Measurements from ENCODE around the gene DHRS12. TPM values are rescaled to one million over a fixed set of nuclear protein-coding genes. Genes with fewer than 3 reads are reported as not detected.
A peak's percentile ranks its signal among the peaks of the same experiment; 100 is the strongest.

DHRS12 gene
- total RNA-seq, 1 donor from 2014 or later: 7.3 TPM

DNA sequence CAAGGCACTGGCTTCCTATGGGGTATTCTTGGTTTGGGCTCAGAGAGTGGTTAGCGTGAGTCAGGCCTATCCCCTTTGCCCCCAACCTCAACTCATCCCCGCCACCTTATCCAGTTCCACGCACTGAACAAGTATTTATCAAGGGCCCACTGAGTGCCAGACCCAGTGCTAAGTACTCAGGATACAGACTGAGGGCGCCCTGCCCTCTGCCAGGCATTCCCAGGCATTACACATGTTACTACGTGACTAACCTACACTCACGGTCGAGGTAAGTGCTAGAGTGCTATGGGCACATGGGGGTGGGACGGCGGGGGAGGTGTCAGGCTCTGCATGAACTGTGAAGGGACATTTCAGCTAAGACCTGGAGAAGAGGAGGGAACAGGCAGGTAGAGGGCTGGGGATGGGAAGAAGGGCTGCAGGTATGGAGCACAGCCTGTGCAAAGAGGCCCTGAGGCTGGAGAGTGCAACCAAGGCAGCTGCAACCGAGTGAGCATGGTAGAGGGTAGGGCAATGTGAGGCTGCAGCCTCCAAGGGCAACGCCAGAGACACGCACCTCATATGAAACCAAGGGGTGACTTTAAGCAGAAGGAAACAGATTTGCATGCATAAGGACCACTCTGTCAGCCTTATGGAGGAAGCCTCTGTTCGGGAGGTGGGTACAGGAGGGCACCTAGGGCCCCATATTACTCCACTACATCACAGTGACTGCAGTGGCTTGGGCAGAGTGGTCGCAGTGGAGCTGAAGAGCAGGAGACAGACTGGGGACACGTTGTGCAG, 22.5 kb downstream of the DHRS12 start:
- ATAC-seq: peak; percentile 83

DNA sequence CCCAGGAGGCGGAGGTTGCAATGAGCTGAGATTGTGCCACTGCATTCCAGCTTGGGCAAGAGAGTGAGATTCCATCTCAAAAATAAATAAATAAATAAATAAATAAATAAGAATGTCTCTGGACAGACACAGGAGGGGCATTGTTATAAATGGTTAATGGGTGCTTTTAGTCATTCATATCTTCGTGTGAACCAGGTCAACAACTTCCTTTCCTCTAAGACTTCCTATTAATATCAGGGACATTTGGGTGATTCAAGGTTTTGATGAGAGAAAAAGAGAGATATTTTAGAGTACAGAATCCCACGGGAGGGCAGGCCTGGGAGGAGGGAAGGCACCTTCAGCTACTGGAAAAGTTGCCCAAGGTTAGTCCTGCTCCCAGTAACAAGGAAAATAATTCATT, 23.9 kb downstream of the DHRS12 start:
- no peak for ATAC-seq

DNA sequence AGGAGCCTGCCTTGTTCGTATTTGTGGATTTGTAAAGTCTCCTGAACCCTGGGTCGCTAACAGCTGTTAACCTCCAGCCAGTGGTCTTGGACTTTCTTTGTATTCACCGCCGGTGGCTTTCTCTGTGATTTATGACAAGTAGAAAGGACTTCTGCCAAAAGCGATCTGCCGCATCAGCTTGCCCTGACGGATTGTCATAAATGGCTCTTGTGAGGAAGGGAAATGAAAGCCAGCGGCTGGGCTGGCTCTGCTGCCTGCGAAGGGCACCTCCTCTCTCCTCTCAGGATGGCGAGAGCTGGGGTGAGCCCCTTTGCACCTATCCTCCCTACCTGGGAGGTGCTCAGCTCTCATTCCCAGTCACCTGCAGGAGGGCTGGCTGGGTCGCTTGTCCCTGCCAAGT, 25.6 kb downstream of the DHRS12 start:
- ATAC-seq: no peak

DNA sequence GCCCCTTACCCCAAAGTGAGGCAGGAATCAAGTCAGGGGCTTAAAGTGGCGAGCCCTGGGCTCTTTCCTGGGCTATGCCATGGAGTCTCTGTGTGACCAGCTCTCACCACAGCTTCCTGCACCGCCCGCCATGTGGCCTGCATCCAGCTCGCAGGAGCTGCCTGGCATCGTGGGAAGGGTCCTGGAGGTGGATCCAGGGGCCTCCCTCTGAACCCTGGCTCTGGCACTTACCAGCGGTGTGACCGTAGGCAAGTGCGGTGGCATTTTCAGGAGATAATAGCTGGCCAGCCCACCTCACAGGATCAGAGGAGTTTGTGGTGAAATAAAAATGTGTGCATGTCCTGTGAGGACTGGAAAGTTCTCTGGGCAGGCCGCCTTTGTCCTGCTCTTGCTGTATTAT, 26.0 kb downstream of the DHRS12 start:
- ATAC-seq: no peak

DNA sequence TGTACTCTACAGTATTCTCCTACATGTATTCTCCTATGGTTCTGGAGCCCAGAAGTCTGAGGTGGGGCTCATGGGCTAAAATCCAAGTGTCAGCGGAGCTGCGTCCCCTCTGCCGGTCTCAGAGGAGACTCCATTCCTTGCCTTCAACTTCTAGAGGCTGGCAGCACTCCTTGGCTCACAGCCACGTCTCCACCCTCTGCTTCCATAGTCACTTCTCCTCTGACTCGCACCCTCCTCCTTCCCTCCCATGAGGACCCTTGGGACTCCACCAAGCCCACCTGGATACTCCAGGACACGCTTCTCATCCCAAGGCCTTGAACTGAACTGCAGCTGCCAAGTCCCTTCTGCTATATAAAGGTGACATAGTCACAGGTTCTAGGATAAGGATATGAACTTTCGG, 27.8 kb downstream of the DHRS12 start:
- ATAC-seq: no peak

DNA sequence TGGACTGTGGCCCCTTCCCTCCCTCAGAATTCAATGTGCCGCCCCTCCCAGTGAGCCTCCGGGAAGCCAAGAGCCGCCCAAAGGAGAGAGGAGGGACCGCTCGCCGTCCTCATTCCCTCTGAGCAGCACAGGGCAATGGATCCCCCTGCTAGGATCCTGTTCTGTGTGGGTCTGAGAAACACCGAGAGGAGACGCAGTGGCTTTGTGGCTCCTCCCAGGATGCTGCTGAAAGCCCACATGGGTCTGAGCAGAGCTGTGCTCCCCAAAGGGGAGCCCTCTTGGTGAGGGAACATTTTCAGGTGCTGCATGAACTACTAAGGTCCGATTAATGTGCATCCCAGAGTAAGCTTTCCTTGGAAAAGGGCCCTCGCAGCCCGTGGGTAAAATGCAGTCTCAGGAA, 30.4 kb downstream of the DHRS12 start:
- no peak for ATAC-seq

DNA sequence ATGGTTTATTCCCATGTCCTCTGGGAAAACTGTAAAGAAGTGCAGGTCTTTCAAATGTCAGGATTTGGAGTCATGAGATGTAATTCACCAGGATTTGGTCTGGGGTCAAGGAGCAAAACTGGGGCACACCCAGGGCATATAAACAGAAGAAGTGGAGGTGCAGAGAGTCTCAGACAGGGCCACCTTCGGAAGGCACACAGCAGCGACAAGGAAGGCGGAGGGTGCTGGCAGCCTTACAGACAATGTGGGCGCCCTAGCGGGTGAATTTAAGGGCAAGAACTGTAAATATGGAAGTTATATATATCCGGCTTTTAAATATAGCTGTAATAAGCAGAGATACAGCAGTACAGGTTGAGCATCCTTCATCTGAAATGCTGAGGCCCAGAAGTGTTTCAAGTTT, 31.2 kb downstream of the DHRS12 start:
- ATAC-seq: no peak

DNA sequence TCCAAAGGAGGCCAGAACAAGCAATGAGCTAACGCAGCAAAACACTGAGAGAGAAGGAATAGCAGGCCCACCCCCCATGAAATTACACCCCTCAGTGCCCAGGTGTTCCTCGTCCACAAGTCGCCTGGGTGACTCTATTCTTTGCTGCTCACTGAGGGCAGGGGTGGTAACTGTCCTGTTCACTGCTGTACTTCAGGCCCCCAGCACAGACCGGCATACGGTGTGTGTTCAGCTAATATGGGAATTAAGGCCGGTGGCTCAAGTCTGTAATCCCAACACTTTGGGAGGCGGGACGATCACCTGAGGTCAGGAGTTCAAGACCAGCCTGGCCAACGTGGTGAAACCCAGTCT, 31.9 kb downstream of the DHRS12 start:
- ATAC-seq: peak; percentile 14

DNA sequence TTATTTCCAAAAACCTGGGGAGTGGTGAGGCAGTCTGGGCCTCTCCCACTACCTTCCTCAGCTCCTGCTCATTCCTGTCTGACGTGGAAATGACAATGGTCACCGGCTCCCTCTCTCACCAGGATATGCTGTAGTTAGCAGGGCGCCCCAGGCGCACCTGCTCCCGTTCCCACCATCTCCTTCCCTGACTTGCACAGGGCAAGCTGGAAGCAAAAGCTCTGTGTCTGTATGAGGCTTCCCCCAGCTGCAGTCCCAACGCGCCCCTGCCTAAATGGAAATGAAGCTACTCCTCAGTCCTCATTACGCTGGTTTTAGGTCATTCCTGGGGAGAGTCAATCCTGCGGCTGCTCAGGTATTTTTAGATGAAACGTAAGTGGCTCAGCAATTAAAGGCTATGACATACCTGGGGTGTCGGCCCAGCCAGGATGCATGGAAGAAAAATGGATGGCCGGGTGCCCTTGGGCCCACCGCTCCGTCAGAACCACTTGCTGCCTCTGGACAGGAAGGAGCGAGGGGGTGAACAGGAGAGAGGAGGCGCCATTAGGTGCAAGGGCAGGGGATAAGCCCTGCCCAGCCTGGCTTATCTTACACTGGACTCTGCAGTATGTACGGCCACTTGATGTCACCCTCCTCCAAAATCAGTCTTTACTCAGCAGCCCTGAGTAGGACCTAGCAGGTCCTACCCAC, 32.4 kb downstream of the DHRS12 start:
- ATAC-seq: peak; percentile 19

DNA sequence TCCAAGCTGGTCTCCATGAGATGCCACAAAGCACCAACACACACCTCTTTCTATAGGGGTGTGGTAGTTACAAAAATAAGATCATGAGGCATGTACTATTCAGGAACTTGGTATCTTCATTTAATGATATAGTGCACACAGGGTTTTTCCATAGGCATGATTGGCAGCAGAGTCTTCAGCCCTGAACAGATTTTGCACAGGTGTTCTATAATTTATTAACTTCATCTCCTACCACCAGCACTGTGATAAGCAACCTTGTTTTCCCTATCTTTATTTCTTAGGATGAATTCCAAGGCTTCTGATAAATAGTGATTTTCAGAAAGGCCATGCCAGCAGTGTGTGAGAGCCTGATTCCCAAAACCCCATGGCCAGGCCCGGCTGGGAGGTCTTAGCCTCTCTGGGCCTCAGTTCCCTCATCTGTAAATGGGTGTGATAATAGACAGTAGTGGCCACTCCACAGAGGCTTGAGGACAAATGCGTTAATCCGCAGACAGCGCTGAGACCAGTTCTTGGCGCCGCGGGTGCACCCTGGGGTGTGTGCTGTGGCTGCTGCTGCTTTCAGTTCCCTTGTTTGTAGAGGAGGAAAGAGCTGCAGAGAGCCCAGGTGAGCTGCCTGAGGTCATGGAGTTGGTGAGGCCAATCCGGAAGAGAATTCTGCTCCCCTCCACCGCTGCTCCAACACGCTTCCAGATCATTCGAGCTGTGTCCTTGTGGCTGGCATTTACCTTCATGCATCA, 33.1 kb downstream of the DHRS12 start:
- peak; percentile 34 for ATAC-seq

DNA sequence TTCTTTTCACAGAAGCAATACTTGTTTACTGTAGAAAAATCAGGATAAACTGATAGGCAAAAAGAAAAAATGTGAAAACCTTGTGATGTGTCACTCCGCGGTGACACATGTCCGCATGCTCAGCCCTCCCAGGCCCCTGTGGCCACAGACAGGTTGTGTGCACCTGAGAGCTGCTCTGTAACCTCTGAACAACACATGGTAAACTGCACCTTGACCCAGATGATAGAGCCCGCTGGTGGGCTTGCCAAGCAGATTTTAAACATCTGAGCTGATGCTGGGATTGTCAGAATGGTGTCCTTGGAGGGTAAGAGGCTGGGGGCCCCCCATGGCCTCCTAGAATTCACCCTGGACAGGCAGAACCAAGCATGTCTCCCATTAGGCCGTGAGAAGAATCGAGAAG, 33.8 kb downstream of the DHRS12 start:
- no peak for ATAC-seq

DNA sequence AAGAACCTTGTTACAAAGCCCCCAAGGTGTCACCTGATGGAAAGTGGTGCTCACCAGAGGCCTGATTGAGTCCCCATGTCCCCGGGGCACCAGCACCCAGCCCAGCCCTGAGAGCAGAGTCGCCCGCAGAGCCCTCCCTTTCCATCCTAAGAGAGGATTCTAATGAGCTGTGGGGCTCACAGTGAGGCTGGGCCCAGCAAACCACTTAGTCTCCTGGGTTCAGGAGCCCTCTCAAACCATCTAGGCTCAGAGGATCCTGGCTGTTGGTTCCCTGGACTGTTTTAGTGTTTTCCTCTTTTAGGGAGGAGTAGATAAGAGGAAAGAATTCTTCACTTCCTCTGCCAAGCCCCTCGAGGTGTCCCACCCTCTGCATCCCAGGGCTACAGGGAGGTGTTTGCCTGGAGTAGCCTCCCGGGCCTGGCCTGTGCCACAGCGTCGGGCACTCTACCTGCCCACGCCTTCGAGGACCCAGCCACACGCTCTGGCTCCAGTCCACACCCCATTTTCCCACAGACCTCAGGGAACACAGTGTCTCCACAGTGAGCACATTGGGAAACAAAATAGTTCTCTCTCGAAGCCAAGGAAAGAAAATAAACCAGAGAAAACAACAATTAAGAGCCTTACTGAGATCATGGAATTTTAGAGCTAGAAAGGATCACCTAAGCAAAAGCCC, 34.4 kb downstream of the DHRS12 start:
- ATAC-seq: peak; percentile 30

DNA sequence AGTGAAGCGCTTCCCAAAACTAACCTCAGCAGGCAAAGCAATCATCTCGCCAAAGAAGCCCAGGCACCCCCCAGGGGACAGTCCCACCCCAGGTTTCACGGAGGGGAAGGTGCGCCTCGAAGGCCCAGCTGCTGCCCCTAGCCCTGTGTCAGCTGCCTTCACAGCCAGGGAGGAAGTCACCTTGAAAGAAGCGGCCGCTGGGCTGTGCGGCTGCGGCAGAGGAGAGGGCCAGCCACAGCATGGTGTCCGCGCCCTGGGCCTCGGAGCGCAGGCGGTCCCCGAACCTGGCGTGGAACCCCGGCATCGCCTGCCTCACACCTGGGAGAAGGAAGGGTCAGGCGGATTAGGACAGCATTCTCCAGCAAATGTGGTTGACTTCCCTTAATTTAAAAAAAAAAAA, 35.0 kb downstream of the DHRS12 start:
- no peak for ATAC-seq

DNA sequence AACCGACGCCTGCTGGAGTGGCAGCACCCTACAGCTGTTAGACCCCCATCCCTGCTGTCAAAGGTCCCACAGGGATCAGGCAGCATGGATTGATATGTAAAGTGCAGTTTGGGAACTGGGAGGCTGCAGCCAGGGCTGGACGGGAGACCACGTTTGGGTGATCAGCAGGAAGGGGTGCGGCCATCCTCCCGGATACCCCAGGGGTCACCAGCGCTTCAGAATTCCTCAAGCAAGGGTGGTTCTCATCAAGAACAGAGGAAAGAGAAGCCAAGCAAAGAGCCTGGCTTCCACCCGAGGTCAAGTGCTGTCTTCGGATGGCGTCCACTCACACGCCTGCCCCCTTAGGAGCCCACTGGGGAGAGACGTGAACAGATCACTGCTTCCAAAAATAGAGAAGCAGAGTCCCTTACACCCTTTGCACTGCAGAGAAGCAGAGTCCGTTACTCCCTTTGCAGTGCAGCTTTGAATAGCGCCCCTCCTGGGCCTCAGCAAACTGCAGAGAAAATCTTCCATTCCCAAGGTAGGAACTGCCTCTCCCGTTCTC, 35.5 kb downstream of the DHRS12 start:
- ATAC-seq: no peak

DNA sequence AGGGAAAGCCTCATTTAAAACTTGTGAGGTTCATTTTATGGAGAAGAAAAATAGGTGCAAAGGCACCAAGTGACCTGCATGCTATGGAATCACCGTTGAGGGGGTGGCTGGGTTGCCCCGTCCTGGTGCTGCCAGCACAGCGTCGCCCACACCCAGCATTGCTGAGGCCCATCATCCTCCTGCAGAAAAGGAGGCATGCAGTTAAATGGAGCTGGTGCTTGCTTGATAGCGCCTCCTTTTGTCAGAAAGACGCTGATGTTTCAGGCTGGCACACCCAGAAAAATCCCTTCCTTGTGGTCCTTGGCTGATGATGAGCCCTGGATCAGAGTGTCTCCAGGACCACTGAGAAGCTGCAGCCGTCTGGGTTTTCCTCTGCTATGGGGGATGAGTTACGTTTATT, 36.9 kb downstream of the DHRS12 start:
- no peak for ATAC-seq

DNA sequence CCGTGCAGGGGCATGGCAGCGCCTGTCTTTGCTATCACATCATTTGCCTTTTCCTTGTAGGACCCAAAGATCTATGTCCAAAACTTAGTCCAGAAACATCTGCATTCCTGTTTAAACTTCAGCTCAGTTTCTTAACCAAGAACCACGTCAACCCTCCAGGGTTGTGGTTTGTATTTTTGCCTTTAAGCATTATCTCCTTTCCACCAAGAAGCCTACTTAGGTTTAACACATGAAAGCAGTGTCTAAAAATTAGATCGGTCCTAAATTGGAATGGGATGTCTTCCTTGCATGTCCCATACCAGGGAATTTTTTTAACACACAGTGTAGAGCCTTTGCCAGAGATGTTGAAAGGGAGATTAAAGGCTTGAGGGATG, 38.8 kb downstream of the DHRS12 start:
- no peak for ATAC-seq

DNA sequence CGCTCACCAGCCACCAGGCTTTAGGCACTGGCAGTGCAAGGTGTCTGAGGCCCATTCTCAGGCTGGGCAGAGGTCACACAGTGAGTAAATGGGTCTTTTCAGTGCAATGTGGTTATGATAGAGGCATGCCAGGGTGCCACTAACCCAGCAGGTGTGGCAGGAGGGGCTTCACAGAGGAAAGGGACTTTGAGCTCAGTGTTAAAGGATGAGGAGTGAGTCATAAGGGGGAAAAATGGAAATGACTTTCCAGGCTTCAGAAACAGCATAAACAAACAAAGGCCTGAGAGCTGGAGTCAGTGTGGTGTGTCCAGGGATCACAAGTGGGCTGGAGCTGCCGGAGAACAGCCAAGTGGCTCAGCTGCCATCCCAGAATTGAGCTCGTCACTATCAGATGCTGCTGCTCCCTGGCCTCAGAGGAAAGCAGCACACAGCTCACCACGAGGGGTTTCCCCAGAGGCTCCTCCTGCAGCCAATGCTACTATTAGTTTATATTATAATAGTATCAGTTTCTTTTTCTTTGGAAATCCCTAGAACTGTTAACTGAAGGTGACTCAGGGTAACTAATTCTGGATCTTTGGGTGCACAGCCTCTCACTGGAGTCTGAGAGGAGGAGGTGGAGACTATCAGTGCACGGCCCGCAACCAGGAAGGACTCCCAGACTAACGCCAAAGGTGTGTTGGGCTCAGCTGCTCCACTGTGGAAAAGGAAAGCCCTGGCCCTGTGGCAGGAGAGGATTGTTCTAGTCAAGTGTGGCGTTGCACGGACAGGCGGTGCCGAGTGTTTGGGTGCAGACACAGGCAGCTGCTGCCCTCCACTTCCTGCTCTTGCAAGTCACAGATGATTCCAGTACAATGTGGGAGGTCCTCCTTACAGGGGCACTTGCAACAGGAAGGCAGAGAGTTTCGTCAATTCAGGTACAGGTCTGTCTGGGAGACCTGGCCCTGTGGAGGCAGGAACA, 39.5 kb downstream of the DHRS12 start:
- ATAC-seq: peak; percentile 22

DNA sequence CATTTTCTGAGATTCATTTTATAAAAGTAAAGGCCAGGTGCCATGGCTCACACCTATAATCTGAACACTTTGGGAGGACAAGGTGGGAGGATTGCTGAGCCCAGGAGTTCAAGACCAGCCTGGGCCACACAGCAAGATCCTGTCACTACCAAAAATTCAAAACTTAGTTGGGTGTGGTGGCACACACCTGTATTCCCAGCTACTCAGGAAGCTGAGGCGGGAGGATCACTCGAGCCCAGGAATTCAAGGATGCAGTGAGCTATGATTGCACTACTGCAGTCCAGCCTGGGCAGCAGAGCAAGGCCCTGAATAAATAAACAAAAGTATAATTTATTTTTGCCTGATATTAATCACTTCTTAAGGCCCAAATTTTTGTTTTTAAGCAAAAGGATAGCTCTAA, 40.5 kb downstream of the DHRS12 start:
- no peak for ATAC-seq

DNA sequence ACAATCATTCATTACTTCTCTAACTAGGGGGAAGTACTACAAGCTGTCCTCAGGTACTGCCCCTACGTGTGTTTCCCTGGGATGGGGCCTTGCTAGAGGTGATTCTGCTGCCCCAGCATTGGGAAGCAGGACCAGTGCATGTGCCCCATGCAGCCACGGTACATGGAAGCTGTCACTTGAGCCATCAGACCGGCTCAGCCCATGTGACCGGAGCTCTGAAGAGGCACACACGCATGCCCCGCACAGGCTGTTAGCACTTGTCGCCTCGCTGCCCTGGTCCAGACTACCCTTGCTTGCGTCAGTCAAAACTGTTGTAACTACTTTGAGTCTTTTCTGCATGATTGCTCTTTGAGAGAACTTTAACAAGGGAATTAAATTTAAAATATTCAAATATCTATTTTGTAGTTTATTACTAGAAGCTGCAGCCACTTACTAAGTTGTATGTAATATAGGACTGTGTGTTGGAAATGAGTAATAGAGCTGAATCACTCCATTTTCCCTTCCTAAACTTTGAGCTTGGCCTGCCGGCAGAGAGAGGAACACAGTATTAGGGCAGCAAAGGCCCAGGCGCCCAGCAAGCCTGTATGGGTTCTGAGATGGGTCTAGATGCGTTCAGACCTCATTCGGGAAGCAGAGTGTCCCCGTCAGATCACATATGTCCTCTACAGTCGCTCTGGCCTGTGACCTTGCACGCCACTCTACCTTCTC, 42.2 kb downstream of the DHRS12 start:
- no peak for ATAC-seq

DNA sequence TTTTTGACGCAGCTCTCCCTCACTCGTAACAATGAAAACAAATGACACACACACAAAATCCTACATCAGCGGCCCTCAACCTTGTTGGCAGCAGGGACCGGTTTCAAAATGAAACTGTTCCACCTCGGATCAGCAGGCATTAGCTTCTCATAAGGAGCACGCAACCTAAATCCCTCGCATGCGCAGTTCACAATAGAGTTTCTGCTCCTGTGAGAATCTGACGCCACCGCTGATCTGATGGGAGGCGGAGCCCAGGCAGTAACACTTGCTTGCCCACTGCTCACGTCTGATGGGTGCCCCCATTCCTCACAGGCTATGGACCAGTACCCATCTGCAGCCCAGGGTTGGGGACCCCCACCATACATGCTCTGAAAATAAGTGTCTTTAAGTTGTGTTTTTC, 43.4 kb downstream of the DHRS12 start:
- no peak for ATAC-seq

DNA sequence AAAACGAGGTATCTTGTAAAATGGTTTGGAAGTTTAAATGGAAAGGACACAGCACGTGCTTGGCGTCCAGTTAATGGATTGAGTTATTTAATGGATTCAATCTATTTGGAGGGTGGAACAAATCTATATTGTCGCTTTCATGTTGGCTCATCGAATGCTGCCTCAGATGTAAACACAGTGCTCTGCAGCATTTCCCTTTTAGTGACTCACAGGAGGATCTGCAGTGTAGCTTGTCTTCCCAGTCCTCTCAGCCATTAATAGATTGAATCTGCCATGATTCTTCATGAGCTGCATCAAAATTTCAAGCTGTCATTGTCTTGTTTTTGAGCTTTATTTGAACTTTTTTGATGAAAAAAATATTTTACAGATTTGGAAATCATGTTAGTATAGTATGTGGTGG, 44.7 kb downstream of the DHRS12 start:
- no peak for ATAC-seq

Data from esophagus mucosa (tissue), 1 donor.